Body of pancreas (tissue), 4 donors: ENCODE results near the gene PRDM2.

ENCODE experiments used
- CTCF ChIP-seq, 7 experiments: fragments of 450-650 bp in 4 of 7; fragments of 200-600 bp in 3 of 7; sonication (generic) in 3 of 7; IDR thresholded peaks; one replicate each; pipeline ENCODE4 v1.5.1; 2016 to 2019; ENCODE audit warnings: antibody characterized with exemption in 7 of 7
- POLR2A ChIP-seq, 3 donors: fragments of 450-650 bp; IDR thresholded peaks; one replicate each; pipeline ENCODE4 v1.6.1; 2016; ENCODE audit warnings: antibody characterized with exemption in 3 of 3, mild to moderate bottlenecking in 2 of 3

GRCh38 chr1:13792419-13792818, 92.4 kb downstream of the PRDM2 start:
- TF ChIP-seq CTCF (IDR thresholded peaks at IDR 0.05), result no peak
- TF ChIP-seq POLR2A (IDR thresholded peaks at IDR 0.05), result no peak
